Activated T-cell treated with anti-CD3 and anti-CD28 coated beads, Interleukin-2, amount 50 U/mL, for 4 hours (primary cell): Measurements from ENCODE around the gene MPST. TPM values are rescaled to one million over a fixed set of nuclear protein-coding genes. Genes with fewer than 3 reads are reported as not detected.
A peak's percentile ranks its signal among the peaks of the same experiment; 100 is the strongest.

Experiments
- ATAC-seq, 2 donors: fragments of 200-7000 bp; cut with Tn5 transposase; one replicate each; pipeline ENCODE4 v1.10.0; 2021
- DNase-seq: peaks from one replicate; pipeline ENCODE4 v3.0.0-alpha.2; 2020
- H3K27me3 Mint-ChIP-seq: one replicate; pipeline ENCODE4 v1.8.0; 2021; ENCODE audit warnings: low read depth, mixed read lengths
- H3K36me3 Mint-ChIP-seq: one replicate; pipeline ENCODE4 v1.8.0; 2022; ENCODE audit warnings: mixed read lengths; ENCODE audit not compliant: insufficient read depth
- H3K4me1 Mint-ChIP-seq: one replicate; pipeline ENCODE4 v1.8.0; 2021; ENCODE audit warnings: low read depth, mixed read lengths
- H3K4me3 Mint-ChIP-seq: one replicate; pipeline ENCODE4 v1.8.0; 2021; ENCODE audit warnings: mild to moderate bottlenecking, moderate library complexity, mixed read lengths
- H3K9me3 Mint-ChIP-seq: one replicate; pipeline ENCODE4 v1.8.0; 2021; ENCODE audit warnings: mixed read lengths
- total RNA-seq, 3 donors: library from RNA; stranded (reverse); gene quantifications; one replicate each; pipeline ENCODE4 v1.2.1, GENCODE V29; 2021

Gene MPST
- total RNA-seq, 3 donors from 2014 or later = 4.7 to 7.2 (median 6.0) TPM

DNA sequence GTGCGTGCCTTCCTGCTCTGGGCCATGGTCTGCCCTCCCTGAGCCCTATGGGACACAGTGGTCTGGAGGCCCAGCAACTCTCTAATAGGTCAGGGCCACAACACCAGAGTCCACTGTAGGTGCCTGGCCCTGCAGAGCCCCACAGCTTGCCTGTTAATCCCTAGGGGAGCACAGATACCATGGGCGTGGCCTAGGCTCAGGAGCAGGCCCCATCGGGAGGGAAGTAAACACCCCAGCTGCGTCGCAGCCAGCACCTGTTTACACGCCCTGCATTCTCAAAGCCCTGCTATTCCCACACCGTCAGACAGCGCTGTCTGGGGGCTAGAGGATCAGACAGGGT lies 34.5 kb downstream of the MPST start:
- Mint-ChIP-seq H3K9me3 (no peaks in the 10 kb centered on the region), H3K36me3 (peaks cover 19% of the 10 kb centered on the region), H3K27me3 (no peaks in the 10 kb centered on the region), H3K4me1 (peaks cover 15% of the 10 kb centered on the region), H3K4me3 (peak overlapping the region; percentile 39)
- no peak for ATAC-seq
- DNase-seq = no peak

DNA sequence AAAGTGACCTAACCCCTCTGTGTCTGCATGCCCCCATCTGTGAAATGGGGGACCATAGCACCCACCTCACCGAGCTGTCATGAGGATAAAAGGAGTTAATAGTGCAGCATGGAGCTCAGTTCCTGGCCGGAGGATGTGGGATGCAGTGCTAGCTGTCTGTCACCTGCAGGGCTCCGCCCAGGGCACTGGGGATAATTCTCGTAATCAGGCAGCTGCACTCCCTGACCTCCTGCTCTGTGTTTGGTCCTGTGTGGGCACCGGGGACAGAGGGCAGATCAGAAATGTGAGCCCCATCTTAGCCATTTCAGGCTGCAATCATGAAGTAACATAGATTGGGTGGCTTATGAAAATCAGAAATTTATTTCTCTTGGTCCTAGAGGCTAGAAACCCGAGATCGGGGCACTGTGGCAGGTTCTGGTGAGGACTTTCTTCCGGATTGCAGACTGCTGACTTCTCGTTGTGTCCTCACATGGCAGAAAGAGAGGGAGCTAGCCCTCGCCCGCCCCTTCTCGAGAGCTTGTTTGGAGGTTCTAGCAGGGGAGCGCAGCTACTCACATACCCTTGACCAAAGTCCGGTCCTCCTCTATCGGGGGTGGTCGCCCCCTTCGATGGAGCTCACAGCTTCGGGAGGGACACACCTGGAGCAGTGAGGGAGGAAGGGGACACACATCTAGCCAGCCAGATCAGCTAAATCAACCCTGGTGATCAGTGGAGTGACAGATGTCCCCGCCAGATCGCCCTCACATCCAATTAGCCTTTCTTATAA lies 35.2 kb downstream of the MPST start:
- no peaks in the 10 kb centered on the region for H3K9me3 Mint-ChIP-seq
- DNase-seq (no peak), ATAC-seq (no peak)
- no peak overlapping the region for H3K4me3 Mint-ChIP-seq
- H3K27me3 Mint-ChIP-seq = no peaks in the 10 kb centered on the region
- peaks cover 15% of the 10 kb centered on the region for H3K4me1 Mint-ChIP-seq
- peaks cover 19% of the 10 kb centered on the region for H3K36me3 Mint-ChIP-seq

DNA sequence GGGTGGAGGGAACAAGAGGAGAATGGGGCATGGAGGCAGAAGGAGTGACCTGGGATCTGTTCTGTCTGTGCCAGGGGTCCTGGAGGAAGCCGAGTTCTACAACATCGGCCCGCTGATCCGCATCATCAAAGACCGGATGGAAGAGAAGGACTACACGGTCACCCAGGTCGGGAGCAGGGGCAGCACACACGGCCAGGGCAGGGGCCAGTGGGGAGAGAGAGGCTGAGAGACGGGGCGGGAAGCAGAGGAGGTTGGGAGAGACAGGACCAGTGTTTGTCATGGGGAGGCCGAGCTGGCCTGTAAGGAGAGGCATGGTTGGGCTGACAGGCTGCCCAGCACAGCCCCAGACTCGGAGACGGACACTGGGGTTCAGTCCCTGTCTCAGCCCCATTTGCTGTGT lies 36.7 kb downstream of the MPST start:
- ATAC-seq = no peak
- H3K27me3 Mint-ChIP-seq = no peaks in the 10 kb centered on the region
- DNase-seq = no peak
- no peaks in the 10 kb centered on the region for H3K9me3 Mint-ChIP-seq
- peaks cover 19% of the 10 kb centered on the region for H3K36me3 Mint-ChIP-seq
- H3K4me1 Mint-ChIP-seq = peaks cover 28% of the 10 kb centered on the region
- H3K4me3 Mint-ChIP-seq = no peak overlapping the region

DNA sequence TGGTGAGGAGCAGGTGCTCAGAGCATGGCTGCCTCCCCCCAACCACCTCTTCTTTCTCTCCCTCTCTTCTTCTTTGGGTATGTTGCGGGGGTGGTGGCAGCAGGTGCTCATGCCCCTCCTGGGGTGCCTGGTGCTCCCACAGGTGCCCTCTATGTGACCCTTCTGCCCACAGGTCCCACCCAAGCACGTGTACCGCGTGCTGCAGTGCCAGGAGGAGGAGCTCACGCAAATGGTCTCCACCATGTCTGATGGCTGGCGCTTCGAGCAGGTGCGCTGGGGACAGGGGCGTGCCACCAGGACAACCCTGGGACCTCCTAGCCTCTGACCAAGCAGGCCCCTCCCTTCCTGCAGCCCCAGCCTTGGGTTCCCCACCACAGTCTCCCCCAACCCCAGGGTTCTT lies 37.7 kb downstream of the MPST start:
- Mint-ChIP-seq H3K4me3 (no peak overlapping the region), H3K9me3 (no peaks in the 10 kb centered on the region), H3K27me3 (no peaks in the 10 kb centered on the region), H3K36me3 (peaks cover 19% of the 10 kb centered on the region), H3K4me1 (peaks cover 30% of the 10 kb centered on the region)
- ATAC-seq = no peak
- DNase-seq = no peak

DNA sequence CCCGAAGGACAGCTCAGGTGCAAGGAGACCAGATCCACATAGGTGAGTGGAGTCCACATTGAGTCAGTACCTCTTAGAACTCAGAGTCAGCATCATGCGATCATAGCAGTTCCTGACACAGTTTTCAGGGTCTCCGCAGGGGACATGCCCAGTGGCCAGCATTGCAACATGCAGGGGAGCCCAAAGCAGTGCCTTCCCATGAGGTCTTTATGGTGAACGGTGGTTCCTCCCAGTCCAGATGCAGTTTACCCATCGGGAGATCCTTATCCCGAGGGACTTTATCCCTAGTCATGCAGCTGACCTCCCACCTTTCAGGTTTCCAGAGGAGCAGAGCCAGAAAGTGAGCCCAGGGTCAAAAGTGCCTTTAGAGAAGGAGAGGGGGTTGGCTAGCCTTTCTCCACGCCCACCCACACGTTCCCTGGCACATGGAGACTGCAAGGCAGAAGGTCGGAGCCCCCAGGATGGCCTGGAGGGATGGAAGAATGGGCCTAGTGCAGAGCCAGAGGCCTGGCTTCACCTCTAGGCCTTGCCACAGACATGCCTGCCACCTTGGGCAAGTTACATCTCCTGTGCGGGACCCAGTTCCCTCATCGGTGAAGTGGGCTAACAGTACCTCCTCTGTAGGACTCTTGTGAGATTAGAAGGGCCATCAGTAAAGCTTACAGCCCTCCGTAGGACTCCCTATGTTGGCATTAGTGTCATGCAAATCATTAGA lies 38.4 kb downstream of the MPST start:
- ATAC-seq (no peak), DNase-seq (no peak)
- Mint-ChIP-seq H3K4me3 (no peak overlapping the region), H3K36me3 (peaks cover 19% of the 10 kb centered on the region), H3K27me3 (no peaks in the 10 kb centered on the region), H3K4me1 (peaks cover 26% of the 10 kb centered on the region), H3K9me3 (no peaks in the 10 kb centered on the region)

DNA sequence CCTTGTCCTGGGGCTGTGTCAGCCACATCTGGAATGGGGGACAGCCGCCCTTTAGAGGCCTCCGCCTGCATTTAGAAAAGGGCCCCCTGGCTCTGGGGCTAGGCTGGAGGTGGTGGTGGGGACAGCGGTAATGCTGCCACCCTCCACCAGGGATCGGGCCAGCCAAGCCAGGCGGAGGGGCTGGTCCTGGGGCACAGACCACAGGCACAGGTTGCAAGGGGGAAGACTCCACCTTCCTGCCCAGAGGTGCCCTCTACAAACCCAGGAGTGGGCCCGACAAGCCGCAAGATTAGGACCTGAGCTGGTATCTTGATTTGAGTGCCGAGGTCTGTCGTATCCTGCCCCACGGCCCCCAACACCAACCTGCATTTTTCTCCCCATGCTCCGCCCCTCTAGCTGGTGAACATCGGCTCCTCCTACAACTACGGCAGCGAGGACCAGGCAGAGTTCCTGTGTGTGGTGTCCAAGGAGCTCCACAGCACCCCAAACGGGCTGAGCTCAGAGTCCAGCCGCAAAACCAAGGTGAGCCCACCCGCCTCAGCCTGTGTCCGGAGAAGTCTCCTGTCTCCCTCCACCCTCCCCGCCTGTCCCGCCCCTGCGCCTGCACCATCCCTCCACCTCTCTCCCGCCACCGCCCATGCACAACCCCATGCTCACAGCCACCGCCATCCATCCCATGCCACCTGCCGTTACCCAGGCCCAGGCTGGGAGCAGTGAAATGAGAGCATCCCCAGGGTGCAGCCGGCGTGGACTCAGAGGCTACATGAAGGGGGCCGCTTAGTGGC lies 39.6 kb downstream of the MPST start:
- H3K9me3 Mint-ChIP-seq = no peaks in the 10 kb centered on the region
- H3K4me1 Mint-ChIP-seq = peaks cover 20% of the 10 kb centered on the region
- no peak for ATAC-seq
- no peaks in the 10 kb centered on the region for H3K27me3 Mint-ChIP-seq
- DNase-seq = no peak
- no peak overlapping the region for H3K4me3 Mint-ChIP-seq
- H3K36me3 Mint-ChIP-seq = peaks cover 21% of the 10 kb centered on the region

DNA sequence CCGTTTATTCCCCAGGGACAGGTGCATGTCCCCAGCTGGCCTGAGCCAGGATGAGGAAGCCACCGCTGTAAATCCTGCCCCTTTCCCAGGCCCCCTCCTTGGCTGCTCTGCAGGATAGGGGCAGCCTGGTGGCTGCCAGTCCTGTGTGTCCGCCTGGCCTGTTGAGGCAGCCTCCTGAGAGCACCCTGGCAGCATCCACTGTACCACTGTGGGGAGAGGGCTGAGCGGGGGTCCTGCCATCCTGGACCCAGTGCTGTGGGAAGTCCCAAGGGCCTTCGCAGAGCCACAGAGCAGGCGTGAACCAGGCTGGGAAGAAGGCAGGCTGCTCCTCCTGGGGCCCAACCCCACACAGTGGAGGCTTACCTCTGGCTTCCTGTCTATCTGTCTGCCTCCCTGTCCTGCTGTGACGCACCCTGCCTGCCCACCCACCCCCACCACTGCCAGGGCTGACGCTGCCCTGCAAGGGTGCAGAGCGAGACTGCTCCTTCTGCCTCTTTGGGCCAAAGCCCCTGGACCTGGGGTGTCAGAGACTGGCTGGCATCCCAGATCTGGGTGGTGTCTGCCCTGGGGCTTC lies 40.4 kb downstream of the MPST start:
- DNase-seq (no peak), ATAC-seq (peak; percentile 25 to 46)
- no peaks in the 10 kb centered on the region for H3K27me3 Mint-ChIP-seq
- peaks cover 23% of the 10 kb centered on the region for H3K36me3 Mint-ChIP-seq
- no peaks in the 10 kb centered on the region for H3K9me3 Mint-ChIP-seq
- peaks cover 20% of the 10 kb centered on the region for H3K4me1 Mint-ChIP-seq
- no peak overlapping the region for H3K4me3 Mint-ChIP-seq

DNA sequence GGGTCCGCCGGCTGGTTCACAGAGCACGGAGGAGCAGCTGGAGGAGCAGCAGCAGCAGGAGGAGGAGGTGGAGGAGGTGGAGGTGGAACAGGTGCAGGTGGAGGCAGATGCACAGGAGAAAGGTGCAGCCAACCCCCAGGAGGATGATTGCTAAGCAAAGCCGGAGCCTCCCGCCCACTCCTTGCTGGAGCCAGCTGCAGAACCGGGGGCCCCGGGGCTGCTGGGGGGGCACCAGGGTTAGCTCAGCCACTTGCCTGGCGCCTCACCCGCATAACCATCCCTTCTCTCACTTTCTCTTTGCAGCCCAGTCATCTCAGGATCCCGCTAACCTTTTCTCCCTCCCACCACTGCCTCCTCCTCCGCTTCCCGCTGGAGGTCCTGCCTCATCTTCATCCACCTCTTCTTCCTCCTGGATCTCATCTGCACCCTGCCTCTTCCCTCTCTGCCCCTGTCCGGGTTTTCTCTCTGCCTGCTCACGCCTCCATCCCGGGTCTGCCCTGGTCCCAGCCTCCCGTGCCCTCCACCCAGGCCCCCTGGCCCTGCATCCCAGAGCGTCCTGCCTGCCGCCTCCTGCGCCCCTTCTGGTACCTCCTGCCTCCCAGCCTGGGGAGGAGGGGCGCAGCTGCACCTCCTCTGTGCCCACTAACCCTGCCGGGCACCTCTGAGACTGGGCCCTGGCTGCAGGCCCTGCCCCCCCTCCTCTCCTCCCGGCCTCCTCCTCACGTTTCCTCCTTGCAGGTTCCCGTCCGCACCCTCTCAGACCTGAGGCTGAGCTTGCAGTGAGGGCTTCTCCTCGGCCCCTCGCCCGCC lies 41.5 kb downstream of the MPST start:
- peak; percentile 78 to 84 for ATAC-seq
- Mint-ChIP-seq H3K27me3 (no peaks in the 10 kb centered on the region), H3K4me3 (no peak overlapping the region), H3K36me3 (peaks cover 21% of the 10 kb centered on the region), H3K4me1 (peaks cover 20% of the 10 kb centered on the region), H3K9me3 (no peaks in the 10 kb centered on the region)
- no peak for DNase-seq

DNA sequence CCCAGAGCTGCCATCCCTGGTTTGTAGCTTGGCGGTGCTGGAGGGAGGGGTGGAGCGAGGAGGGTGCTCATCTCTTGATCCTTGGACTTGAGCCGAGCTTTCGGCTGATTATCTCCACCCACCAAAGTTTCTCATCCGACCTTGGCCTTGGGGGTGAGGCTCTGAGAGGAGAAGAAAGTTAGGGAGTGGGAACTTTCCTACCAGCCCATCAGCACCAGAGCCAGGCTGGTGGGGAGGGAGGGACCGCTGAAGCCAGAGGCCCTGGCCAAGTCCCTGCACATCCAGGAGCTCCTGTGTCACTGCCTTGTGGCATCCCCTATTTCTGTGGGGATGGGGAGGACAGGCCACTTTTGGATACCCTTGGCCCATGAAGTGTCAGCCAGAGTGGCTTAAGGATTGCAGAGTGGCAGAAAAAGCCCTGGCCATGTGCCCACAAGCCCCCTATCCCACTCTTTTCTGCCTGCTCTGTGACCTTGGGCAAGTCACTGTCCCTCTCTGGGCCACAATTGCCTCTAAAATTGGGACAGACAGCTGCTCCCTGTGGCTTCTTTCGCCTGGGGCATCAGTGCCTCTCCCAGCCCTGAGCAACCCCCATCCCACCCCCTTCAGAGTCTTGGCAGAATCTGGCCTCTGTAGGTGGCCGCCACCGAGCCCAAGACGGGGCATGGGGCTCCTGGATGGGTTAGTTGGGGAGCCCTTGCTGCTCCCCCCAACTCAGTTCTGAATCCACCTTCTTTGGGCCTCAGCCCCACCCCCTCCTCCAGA lies 42.3 kb downstream of the MPST start:
- peaks cover 17% of the 10 kb centered on the region for H3K36me3 Mint-ChIP-seq
- DNase-seq (no peak), ATAC-seq (no peak)
- peaks cover 20% of the 10 kb centered on the region for H3K4me1 Mint-ChIP-seq
- H3K4me3 Mint-ChIP-seq = no peak overlapping the region
- no peaks in the 10 kb centered on the region for H3K9me3 Mint-ChIP-seq
- H3K27me3 Mint-ChIP-seq = no peaks in the 10 kb centered on the region

DNA sequence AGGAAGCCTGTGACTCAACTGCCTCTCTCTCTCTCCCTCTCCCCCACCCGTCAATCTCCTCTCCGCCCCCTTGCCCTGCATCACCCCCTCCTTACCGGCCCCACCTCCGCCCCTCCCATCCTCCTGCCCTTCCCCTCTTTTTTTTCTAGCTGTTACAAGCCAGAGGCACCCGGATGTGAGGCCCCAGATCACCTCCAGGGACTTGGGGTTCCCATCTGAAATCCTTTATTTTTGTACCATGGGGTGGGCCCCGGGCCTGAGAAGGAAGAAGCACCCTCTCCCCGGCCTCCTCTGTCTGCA lies 42.8 kb downstream of the MPST start:
- Mint-ChIP-seq H3K27me3 (no peaks in the 10 kb centered on the region), H3K4me3 (no peak overlapping the region), H3K9me3 (no peaks in the 10 kb centered on the region), H3K36me3 (peaks cover 12% of the 10 kb centered on the region), H3K4me1 (peaks cover 20% of the 10 kb centered on the region)
- DNase-seq (no peak), ATAC-seq (no peak)

DNA sequence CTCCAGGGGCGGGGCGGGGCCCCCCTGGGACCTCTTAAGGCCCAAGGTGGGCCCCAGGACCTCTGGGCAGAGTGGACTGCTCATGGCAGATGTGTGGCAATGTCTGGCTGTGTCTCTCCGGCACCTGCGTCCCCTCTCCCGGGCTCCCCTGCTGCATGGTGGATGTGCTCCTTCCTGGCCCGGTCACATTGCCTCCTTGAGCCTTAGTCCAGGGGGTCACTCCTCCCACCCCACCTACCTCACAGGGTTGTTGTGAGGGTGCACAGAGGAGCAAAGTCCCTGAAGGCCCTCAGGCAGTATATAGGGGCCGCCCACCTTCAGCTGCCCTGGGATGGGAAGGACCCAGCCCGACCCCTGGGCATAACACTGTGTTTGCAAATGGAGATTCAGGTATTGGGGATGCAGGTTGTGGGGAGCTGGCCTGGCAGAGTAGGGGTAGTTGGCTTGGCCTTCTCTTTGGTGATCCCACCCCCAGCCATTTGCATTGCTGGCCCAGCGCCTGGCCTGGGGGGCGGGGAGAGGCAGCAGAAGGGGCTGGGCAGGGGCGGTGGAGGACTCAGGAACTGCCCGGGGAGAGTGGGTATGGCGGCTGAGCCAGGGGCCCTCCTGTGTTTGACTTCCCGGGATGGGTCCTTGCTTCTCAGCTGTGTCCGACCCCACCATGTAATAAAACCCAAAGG lies 43.3 kb downstream of the MPST start:
- H3K9me3 Mint-ChIP-seq = no peaks in the 10 kb centered on the region
- no peak overlapping the region for H3K4me3 Mint-ChIP-seq
- H3K36me3 Mint-ChIP-seq = peaks cover 9% of the 10 kb centered on the region
- H3K27me3 Mint-ChIP-seq = peaks cover under 1% of the 10 kb centered on the region
- DNase-seq = no peak
- ATAC-seq = no peak
- peaks cover 20% of the 10 kb centered on the region for H3K4me1 Mint-ChIP-seq

DNA sequence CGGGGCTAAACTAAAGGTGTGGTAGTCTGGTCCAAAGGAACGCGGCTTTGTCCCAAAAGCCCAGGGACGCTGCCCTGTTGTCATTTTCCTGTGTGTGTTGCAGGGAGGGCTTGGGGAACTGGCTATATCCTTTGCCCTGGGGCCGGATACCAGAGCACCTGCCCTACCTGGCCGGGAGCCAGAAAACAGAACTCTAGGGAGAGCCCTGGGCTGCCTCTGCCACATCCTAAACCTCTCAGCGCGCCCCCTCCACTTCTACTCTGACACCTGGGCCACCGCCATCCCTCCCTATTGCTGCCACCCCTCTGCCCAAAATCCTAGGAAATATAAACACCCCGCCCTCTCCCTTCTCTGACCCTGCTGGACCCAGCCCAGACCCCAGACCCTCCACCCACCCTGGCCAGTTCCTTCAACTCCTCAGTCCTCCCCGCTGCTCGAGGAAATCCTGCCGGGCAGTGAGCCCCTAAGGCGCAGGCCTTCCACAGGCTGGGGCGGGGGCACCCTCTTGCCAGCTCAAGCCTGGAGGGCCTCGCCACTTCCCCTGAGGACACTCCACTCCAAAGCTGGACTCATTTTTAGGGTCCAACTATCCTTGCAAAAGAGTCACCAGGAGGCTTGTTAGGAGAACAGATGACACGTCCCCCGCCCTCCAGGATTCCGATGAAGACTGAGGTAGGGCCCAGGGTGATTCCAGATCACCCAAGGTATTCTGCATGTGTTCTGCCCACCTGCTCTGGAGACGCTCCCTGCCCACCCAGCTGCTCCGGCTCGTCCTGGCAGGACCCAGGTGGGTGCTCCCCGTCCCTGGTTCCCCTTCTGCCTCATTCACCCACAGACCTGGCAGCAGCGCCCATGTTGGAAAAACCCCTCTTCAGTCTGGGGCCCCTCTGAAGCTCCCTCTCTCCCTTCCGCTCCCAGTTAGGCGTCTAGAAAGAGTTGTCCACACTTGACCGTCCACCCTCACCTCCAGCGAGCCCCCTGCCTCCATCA lies 44.2 kb downstream of the MPST start:
- no peaks in the 10 kb centered on the region for H3K9me3 Mint-ChIP-seq
- peaks cover 2% of the 10 kb centered on the region for H3K27me3 Mint-ChIP-seq
- peaks cover 20% of the 10 kb centered on the region for H3K4me1 Mint-ChIP-seq
- H3K4me3 Mint-ChIP-seq = no peak overlapping the region
- no peak for DNase-seq
- H3K36me3 Mint-ChIP-seq = peaks cover 8% of the 10 kb centered on the region
- no peak for ATAC-seq
